Renal cortical epithelial cell (primary cell): ENCODE data around the gene RIF1. TPM values are rescaled to one million over a fixed set of nuclear protein-coding genes. Genes with fewer than 3 reads are reported as not detected.

Source experiments
- DNase-seq: peaks from one replicate; pipeline ENCODE4 v3.0.0-alpha.2; 2011; ENCODE audit warnings: low read depth
- total RNA-seq: library from RNA; depleted of rRNA; stranded (reverse); fragments of >200 nt; gene quantifications from 2 replicates; pipeline ENCODE4 v1.2.3, GENCODE V29; 2014

The RIF1 gene
- total RNA-seq, 1 donor from 2014 or later: 41.8 TPM

DNA sequence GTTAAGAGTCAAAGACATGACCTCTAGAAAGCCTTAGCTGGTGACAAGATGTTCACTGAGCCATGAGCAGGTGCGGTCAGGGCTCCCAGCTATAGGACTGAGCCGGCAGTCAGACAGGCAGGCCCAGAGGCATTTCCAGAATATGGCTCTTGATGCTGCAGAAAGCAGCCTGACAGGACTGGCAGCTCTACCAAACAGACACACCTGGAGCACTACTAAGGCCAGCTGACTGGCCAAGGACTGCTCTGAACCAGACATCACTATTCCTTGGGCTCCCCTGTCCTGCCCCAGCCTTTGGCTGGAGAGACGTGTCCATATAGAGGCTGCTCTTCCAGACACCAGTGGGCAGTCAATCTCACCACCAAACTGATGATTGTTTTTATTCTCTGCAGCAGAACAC lies 98.8 kb downstream of the RIF1 start:
- DNase-seq: no peak

DNA sequence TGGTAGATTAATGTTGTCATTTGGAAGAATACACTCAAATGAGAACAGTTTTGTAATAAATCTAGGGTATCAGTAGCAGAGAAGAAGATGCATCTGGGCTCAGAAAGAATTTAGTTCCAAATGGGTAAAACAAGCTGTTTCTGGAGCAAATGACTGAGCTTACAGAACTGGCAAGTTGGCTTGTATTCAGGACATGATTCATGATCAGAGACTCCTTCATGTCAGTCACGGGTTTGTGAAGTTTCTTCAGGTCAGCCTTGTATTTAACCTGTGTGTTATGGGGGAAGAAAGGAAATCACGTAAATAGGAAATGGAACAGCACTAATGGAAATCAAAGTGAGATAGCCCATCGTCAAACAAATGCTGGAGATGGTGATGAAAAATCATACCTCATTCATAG lies 109.1 kb downstream of the RIF1 start:
- peak; percentile 48 for DNase-seq

DNA sequence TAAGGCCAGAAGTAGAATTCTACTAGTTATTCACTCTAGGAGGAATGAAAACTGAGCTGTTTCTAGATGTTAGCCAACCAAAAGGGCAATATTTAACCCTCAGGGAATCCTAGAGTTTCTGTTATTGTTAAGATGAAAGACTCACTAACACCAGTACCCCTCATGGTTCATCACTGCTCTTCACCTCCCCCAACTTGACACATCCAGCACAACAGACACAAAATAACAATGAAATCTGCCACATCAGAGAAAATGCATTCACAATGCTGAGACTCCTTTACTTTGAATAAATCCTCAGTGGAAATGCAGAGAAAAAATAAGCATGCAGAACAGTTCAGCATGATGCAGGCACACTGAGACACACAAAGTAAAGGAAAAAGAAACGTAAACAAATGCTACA lies 111.3 kb downstream of the RIF1 start:
- peak; percentile 0 for DNase-seq

DNA sequence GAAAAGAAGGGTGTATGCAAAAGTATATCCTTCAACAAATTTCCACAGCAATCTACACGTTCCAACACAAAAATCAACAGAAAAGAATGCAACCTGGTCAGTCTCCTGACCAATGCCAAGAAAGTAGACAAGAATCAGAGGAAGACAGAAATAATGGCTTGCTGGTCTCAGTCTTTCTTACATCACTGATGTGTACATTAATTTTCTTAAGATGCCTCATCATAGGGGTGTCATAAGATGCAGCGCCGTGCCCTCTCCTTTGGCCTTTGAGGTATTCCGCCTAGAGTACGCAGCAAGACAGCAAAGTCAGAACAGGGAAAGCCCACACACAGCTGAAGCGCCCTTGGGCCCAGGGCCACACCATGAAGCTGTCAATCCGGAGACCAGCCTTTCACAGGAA lies 112.9 kb downstream of the RIF1 start:
- DNase-seq: no peak

DNA sequence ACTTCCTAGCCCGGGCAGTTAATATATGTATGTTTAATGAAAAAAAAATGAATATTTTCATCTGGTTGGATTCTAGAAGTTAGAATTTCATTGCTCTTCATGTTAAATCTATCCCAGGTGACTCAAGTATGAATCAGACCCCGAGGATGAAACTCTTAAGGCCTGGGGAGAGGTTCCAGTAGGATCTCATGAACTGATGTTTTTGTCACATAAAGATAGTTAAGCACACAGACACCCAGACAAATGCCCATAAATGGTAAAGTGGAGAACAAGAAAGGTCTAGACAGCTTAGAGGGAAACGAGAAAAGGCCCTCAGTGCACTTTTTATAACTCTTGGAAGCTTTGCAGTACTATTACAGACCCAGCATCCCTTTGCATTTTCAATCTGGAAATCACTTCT lies 114.1 kb downstream of the RIF1 start:
- DNase-seq: peak; percentile 0

DNA sequence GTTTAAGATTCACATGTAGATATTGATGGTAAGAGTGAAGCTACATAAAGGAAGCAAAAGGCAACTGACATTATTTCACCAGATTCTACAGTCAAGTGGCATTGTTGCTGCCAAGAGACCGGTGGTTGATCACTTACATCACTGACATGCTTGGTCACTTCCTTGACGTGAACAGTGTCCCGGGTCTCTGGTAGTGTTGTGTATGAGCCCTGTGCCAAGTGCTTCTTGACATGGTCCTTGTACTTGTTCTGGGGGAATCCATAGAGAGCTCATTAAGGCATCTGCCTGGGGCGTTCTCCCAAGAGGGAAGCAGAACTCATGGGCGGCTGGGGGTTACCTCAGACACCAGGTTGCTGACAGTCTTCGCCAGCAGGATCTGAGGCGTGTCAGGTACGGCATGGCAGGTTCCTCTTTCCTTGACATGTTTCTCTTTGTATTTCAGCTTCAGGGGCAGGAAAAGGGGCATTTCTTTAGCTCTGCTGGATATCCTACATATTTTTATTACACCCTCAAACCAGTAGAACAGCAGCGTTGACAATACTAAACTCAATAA lies 116.2 kb downstream of the RIF1 start:
- DNase-seq: peak; percentile 2

DNA sequence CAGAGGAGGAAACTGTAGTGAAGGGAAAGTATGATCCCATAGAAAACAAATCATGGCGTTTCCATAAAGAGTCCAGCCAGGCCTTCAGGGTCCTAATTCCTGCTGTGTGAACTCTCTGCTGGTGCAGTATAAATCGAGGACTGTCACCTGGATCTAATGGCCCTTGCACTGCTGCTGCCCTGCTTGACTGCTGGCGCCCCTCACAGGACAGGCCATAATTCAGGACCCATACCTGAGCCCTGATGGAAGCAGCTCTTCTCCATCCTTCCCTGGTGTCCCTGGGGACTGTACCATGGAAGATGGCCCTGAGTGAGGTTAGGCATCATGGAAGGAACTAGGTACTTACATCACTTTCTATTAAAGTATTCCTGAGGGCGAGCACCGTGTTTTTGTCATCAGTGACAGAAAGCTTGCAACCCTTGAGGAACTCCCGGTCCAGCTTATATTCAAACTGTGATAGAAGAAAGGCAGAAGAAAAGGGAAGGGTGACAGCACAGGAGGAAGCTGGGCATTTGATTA lies 116.9 kb downstream of the RIF1 start:
- no peak for DNase-seq

Other genes with a start within 250 kb of the RIF1 start
- gene RBM43, start 148.0 kb upstream of the RIF1 start, total RNA-seq: 3.6 and 10.4 TPM in 2 replicates
- 23.9 and 51.1 TPM in 2 replicates for gene NMI, start 120.2 kb upstream of the RIF1 start, total RNA-seq
- 1.8 and 9.4 TPM in 2 replicates for gene TNFAIP6, start 52.3 kb upstream of the RIF1 start, total RNA-seq